ENCODE results near the gene ZNF681.

- TF ChIP-seq, protein P1, sequence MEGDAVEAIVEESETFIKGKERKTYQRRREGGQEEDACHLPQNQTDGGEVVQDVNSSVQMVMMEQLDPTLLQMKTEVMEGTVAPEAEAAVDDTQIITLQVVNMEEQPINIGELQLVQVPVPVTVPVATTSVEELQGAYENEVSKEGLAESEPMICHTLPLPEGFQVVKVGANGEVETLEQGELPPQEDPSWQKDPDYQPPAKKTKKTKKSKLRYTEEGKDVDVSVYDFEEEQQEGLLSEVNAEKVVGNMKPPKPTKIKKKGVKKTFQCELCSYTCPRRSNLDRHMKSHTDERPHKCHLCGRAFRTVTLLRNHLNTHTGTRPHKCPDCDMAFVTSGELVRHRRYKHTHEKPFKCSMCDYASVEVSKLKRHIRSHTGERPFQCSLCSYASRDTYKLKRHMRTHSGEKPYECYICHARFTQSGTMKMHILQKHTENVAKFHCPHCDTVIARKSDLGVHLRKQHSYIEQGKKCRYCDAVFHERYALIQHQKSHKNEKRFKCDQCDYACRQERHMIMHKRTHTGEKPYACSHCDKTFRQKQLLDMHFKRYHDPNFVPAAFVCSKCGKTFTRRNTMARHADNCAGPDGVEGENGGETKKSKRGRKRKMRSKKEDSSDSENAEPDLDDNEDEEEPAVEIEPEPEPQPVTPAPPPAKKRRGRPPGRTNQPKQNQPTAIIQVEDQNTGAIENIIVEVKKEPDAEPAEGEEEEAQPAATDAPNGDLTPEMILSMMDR (IDR thresholded peaks at IDR 0.05) = no peak
- TF ChIP-seq, protein P2, sequence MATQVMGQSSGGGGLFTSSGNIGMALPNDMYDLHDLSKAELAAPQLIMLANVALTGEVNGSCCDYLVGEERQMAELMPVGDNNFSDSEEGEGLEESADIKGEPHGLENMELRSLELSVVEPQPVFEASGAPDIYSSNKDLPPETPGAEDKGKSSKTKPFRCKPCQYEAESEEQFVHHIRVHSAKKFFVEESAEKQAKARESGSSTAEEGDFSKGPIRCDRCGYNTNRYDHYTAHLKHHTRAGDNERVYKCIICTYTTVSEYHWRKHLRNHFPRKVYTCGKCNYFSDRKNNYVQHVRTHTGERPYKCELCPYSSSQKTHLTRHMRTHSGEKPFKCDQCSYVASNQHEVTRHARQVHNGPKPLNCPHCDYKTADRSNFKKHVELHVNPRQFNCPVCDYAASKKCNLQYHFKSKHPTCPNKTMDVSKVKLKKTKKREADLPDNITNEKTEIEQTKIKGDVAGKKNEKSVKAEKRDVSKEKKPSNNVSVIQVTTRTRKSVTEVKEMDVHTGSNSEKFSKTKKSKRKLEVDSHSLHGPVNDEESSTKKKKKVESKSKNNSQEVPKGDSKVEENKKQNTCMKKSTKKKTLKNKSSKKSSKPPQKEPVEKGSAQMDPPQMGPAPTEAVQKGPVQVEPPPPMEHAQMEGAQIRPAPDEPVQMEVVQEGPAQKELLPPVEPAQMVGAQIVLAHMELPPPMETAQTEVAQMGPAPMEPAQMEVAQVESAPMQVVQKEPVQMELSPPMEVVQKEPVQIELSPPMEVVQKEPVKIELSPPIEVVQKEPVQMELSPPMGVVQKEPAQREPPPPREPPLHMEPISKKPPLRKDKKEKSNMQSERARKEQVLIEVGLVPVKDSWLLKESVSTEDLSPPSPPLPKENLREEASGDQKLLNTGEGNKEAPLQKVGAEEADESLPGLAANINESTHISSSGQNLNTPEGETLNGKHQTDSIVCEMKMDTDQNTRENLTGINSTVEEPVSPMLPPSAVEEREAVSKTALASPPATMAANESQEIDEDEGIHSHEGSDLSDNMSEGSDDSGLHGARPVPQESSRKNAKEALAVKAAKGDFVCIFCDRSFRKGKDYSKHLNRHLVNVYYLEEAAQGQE (IDR thresholded peaks at IDR 0.05; ENCODE audit: low read depth, low read length) = no peak
- TF ChIP-seq EZH2phosphoT487 (IDR thresholded peaks at IDR 0.05; ENCODE audit: borderline replicate concordance, low read depth) (no peak), POLR2AphosphoS5 (IDR thresholded peaks at IDR 0.05; ENCODE audit: low read depth, low read length) (no peak), JUND (IDR thresholded peaks at IDR 0.05) (no peak), IRF3 (IDR thresholded peaks at IDR 0.05; ENCODE audit: low read depth, low read length) (no peak), TCF12 (IDR thresholded peaks at IDR 0.05) (no peak), RAD21 (IDR thresholded peaks at IDR 0.05; ENCODE audit: low read length) (no peak)
- TF ChIP-seq, protein P3, sequence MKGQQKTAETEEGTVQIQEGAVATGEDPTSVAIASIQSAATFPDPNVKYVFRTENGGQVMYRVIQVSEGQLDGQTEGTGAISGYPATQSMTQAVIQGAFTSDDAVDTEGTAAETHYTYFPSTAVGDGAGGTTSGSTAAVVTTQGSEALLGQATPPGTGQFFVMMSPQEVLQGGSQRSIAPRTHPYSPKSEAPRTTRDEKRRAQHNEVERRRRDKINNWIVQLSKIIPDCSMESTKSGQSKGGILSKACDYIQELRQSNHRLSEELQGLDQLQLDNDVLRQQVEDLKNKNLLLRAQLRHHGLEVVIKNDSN (IDR thresholded peaks at IDR 0.05; ENCODE audit: borderline replicate concordance, low read depth) = no peak
Observed at GRCh38 chr19:23792784-23793183, 34.1 kb upstream of the ZNF681 start.

Measured in SK-N-SH (cell line).